DMS153 treated with DMSO at 0.1 percent for 48 hours (cell line): ENCODE data around the gene RGS5.

Experiments
- DNase-seq: peaks from one replicate; lab custom pipeline; 2025; ENCODE audit not compliant: unreplicated experiment; lab: John Stamatoyannopoulos, UW

Gene RGS5

GRCh38 chr1:163186862-163187261, 15.9 kb downstream of the RGS5 start:
- no peak for DNase-seq

- DNase-seq = no peak
Observed at GRCh38 chr1:163182330-163182949, 20.3 kb downstream of the RGS5 start.

GRCh38 chr1:163178628-163179027, 24.1 kb downstream of the RGS5 start:
- no peak for DNase-seq

- no peak for DNase-seq
Observed at GRCh38 chr1:163176797-163177196, 25.9 kb downstream of the RGS5 start.

- DNase-seq = peak; percentile 68
Observed at GRCh38 chr1:163174524-163175437, 27.9 kb downstream of the RGS5 start.

GRCh38 chr1:163173121-163173520, 29.6 kb downstream of the RGS5 start:
- no peak for DNase-seq

- no peak for DNase-seq
Observed at GRCh38 chr1:163172596-163172995, 30.1 kb downstream of the RGS5 start.

- no peak for DNase-seq
Observed at GRCh38 chr1:163171826-163172225, 30.9 kb downstream of the RGS5 start.

- DNase-seq = no peak
Observed at GRCh38 chr1:163170975-163171676, 31.6 kb downstream of the RGS5 start.

- no peak for DNase-seq
Observed at GRCh38 chr1:163170331-163170730, 32.4 kb downstream of the RGS5 start.

- DNase-seq = no peak
Observed at GRCh38 chr1:163169553-163169952, 33.2 kb downstream of the RGS5 start.

GRCh38 chr1:163168053-163168452, 34.7 kb downstream of the RGS5 start:
- no peak for DNase-seq

GRCh38 chr1:163166886-163167555, 35.7 kb downstream of the RGS5 start:
- no peak for DNase-seq

- DNase-seq = no peak
Observed at GRCh38 chr1:163165119-163165518, 37.6 kb downstream of the RGS5 start.

- DNase-seq = no peak
Observed at GRCh38 chr1:163163881-163164582, 38.7 kb downstream of the RGS5 start.

- DNase-seq = no peak
Observed at GRCh38 chr1:163163163-163163562, 39.6 kb downstream of the RGS5 start.

GRCh38 chr1:163162381-163162914, 40.3 kb downstream of the RGS5 start:
- no peak for DNase-seq

- no peak for DNase-seq
Observed at GRCh38 chr1:163161841-163162240, 40.9 kb downstream of the RGS5 start.

GRCh38 chr1:163161337-163161736, 41.4 kb downstream of the RGS5 start:
- no peak for DNase-seq

GRCh38 chr1:163155606-163156005, 47.1 kb downstream of the RGS5 start:
- no peak for DNase-seq
